ENCODE measurements around the gene FBXO42.

The FBXO42 gene

GRCh38 chr1:16241221-16241708 is 111.0 kb downstream of the FBXO42 start:
- Histone ChIP-seq H3K9ac (no peak overlapping the region), H3K27me3 (ENCODE audit: insufficient read depth, low read depth) (no peaks in the 10 kb centered on the region), H3K27ac (no peak overlapping the region), H3K4me1 (ENCODE audit: low read depth, poor library complexity, severe bottlenecking) (peaks cover 19% of the 10 kb centered on the region), H3K4me3 (IDR thresholded peaks at IDR 0.05; ENCODE audit: insufficient read depth, low read depth, low read length) (no peak overlapping the region), H4K20me1 (ENCODE audit: insufficient read depth) (no peaks in the 10 kb centered on the region), H3K4me2 (no peak overlapping the region), H3K36me3 (ENCODE audit: insufficient read depth) (no peaks in the 10 kb centered on the region), H2AFZ (ENCODE audit: low read depth) (no peak overlapping the region), H3K79me2 (ENCODE audit: insufficient read depth, low read depth) (no peaks in the 10 kb centered on the region)
- TF ChIP-seq CTCF (conservative IDR thresholded peaks at IDR 0.05; ENCODE audit: low read depth, low read length): no peak

GRCh38 chr1:16239972-16240491 is 112.2 kb downstream of the FBXO42 start:
- no peak for TF ChIP-seq CTCF (conservative IDR thresholded peaks at IDR 0.05; ENCODE audit: low read depth, low read length)
- Histone ChIP-seq H3K27ac (no peak overlapping the region), H3K36me3 (ENCODE audit: insufficient read depth) (no peaks in the 10 kb centered on the region), H3K9ac (no peak overlapping the region), H3K27me3 (ENCODE audit: insufficient read depth, low read depth) (no peaks in the 10 kb centered on the region), H3K4me1 (ENCODE audit: low read depth, poor library complexity, severe bottlenecking) (peaks cover 30% of the 10 kb centered on the region), H4K20me1 (ENCODE audit: insufficient read depth) (no peaks in the 10 kb centered on the region), H3K4me2 (no peak overlapping the region), H2AFZ (ENCODE audit: low read depth) (no peak overlapping the region), H3K4me3 (IDR thresholded peaks at IDR 0.05; ENCODE audit: insufficient read depth, low read depth, low read length) (no peak overlapping the region), H3K79me2 (ENCODE audit: insufficient read depth, low read depth) (no peaks in the 10 kb centered on the region)

- peak overlapping the region; percentile 54 for H3K27ac ChIP-seq
- H3K4me2 ChIP-seq: peak overlapping the region; percentile 90
- peaks cover 21% of the 10 kb centered on the region for H3K4me1 ChIP-seq (ENCODE audit: low read depth, poor library complexity, severe bottlenecking)
- H4K20me1 ChIP-seq (ENCODE audit: insufficient read depth): no peaks in the 10 kb centered on the region
- H3K9ac ChIP-seq: peak overlapping the region; percentile 44
- TF ChIP-seq CTCF (conservative IDR thresholded peaks at IDR 0.05; ENCODE audit: low read depth, low read length): no peak
- H3K27me3 ChIP-seq (ENCODE audit: insufficient read depth, low read depth): no peaks in the 10 kb centered on the region
- H3K79me2 ChIP-seq (ENCODE audit: insufficient read depth, low read depth): no peaks in the 10 kb centered on the region
- H3K4me3 ChIP-seq (IDR thresholded peaks at IDR 0.05; ENCODE audit: insufficient read depth, low read depth, low read length): no peak overlapping the region
- H2AFZ ChIP-seq (ENCODE audit: low read depth): peak overlapping the region; percentile 88
- H3K36me3 ChIP-seq (ENCODE audit: insufficient read depth): no peaks in the 10 kb centered on the region
Observed at GRCh38 chr1:16237343-16237830, 114.9 kb downstream of the FBXO42 start.

GRCh38 chr1:16236511-16237342 is 115.6 kb downstream of the FBXO42 start, which contains the start of gene CPLANE2:
TSS of gene CPLANE2 (minus strand) at chr1:16237183. CDS start at chr1:16236742, 441 bp downstream.
- H3K4me2 ChIP-seq: peak within 1 kb of the TSS; percentile 90
- no peak for TF ChIP-seq CTCF (conservative IDR thresholded peaks at IDR 0.05; ENCODE audit: low read depth, low read length)
- H4K20me1 ChIP-seq (ENCODE audit: insufficient read depth): no peaks in the 10 kb centered on the region
- H3K4me3 ChIP-seq (IDR thresholded peaks at IDR 0.05; ENCODE audit: insufficient read depth, low read depth, low read length): peak within 1 kb of the TSS; percentile 93
- H3K27me3 ChIP-seq (ENCODE audit: insufficient read depth, low read depth): no peaks in the 10 kb centered on the region
- H3K36me3 ChIP-seq (ENCODE audit: insufficient read depth): no peaks in the 10 kb centered on the region
- H2AFZ ChIP-seq (ENCODE audit: low read depth): peak within 1 kb of the TSS; percentile 88
- peaks cover 21% of the 10 kb centered on the region for H3K4me1 ChIP-seq (ENCODE audit: low read depth, poor library complexity, severe bottlenecking)
- peak within 1 kb of the TSS; percentile 44 for H3K9ac ChIP-seq
- H3K27ac ChIP-seq: peak within 1 kb of the TSS; percentile 54
- no peaks in the 10 kb centered on the region for H3K79me2 ChIP-seq (ENCODE audit: insufficient read depth, low read depth)

Data from KMS-11 (cell line).